ENCODE measurements around the gene CWC15.

- TF ChIP-seq CTCF (IDR thresholded peaks at IDR 0.05), result no peak
- no peak for TF ChIP-seq POLR2A (IDR thresholded peaks at IDR 0.05)
Measured at GRCh38 chr11:94958121-94958696, 15.1 kb downstream of the CWC15 start.

Data from upper lobe of left lung (tissue), 4 donors.